Thoracic aorta (tissue), 2 donors: ENCODE results near the gene STBD1. TPM values are rescaled to one million over a fixed set of nuclear protein-coding genes. Genes with fewer than 3 reads are reported as not detected.

ENCODE experiments used
- ATAC-seq: fragments of 150-250 bp; one replicate; pipeline ENCODE4 v1.8.0; 2017; ENCODE audit warnings: low read depth; ENCODE audit not compliant: insufficient number of reproducible peaks, low FRiP score
- DNase-seq: peaks from one replicate; pipeline ENCODE4 v3.0.0-alpha.2; 2020; ENCODE audit warnings: low spot score
- H3K27ac ChIP-seq, 2 donors: fragments of 200-600 bp; sonication (generic); 1 replicate in 1 of 2; 2 replicates in 1 of 2; pipeline ENCODE4 v1.5.1; 2016; ENCODE audit warnings: mild to moderate bottlenecking in 2 of 2, moderate library complexity in 2 of 2
- H3K27me3 ChIP-seq: fragments of 200-600 bp; sonication (generic); replicated peaks from 2 replicates; pipeline ENCODE4 v1.6.0; 2016; ENCODE audit warnings: mild to moderate bottlenecking; ENCODE audit not compliant: insufficient read depth
- H3K36me3 ChIP-seq: fragments of 200-600 bp; sonication (generic); one replicate; pipeline ENCODE4 v1.5.1; 2016
- H3K4me1 ChIP-seq, 2 donors: fragments of 200-600 bp; sonication (generic); 1 replicate in 1 of 2; 2 replicates in 1 of 2; pipeline versions ENCODE4 v1.5.1 to v1.6.0; 2016; ENCODE audit warnings: low read depth in 2 of 2, mild to moderate bottlenecking in 1 of 2; ENCODE audit not compliant: control insufficient read depth in 1 of 2
- H3K4me3 ChIP-seq: fragments of 200-600 bp; sonication (generic); 2 replicates; pipeline ENCODE4 v1.5.1; 2016; ENCODE audit warnings: mild to moderate bottlenecking
- H3K9me3 ChIP-seq: fragments of 200-600 bp; sonication (generic); 2 replicates; pipeline ENCODE4 v1.5.1; 2016
- total RNA-seq, 2 donors: library from RNA; depleted of rRNA; stranded (reverse); fragments of >200 nt; gene quantifications; one replicate each; pipeline versions ENCODE4 v1.1.0 to v1.2.3, GENCODE V29; 2016
- TF ChIP-seq, protein P1 (sequence below): fragments of 200-600 bp; sonication (generic); IDR thresholded peaks from one replicate; pipeline ENCODE4 v1.5.1; 2019; ENCODE audit warnings: antibody characterized with exemption

STBD1 gene
- total RNA-seq, 2 donors from 2014 or later = 7.7 to 14.6 TPM

DNA sequence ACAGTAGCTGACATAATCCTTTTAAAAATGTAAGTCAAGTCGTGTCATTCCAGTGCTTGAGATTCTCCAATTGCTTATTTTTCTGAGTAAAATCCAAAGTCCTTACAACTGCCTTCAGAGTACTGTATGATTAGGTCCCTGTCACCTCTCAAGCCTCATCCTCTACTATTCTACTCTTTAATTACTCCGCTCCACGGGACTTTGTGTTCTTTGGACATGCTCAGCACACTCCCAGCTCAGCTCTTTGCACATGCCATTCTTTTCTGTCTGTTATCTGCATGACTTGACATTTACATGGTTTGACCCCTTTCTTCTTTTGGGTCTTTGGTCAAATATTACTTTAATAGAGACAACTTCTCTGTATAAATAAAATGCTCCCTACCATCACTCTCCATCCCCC, 39.9 kb upstream of the STBD1 start:
- Histone ChIP-seq H3K27ac (no peak overlapping the region), H3K9me3 (no peaks in the 10 kb centered on the region), H3K36me3 (no peaks in the 10 kb centered on the region), H3K27me3 (no peaks in the 10 kb centered on the region), H3K4me3 (no peak overlapping the region), H3K4me1 (no peaks in the 10 kb centered on the region)
- no peak for DNase-seq
- TF ChIP-seq, protein P1, sequence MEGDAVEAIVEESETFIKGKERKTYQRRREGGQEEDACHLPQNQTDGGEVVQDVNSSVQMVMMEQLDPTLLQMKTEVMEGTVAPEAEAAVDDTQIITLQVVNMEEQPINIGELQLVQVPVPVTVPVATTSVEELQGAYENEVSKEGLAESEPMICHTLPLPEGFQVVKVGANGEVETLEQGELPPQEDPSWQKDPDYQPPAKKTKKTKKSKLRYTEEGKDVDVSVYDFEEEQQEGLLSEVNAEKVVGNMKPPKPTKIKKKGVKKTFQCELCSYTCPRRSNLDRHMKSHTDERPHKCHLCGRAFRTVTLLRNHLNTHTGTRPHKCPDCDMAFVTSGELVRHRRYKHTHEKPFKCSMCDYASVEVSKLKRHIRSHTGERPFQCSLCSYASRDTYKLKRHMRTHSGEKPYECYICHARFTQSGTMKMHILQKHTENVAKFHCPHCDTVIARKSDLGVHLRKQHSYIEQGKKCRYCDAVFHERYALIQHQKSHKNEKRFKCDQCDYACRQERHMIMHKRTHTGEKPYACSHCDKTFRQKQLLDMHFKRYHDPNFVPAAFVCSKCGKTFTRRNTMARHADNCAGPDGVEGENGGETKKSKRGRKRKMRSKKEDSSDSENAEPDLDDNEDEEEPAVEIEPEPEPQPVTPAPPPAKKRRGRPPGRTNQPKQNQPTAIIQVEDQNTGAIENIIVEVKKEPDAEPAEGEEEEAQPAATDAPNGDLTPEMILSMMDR = no peak
- no peak for ATAC-seq

DNA sequence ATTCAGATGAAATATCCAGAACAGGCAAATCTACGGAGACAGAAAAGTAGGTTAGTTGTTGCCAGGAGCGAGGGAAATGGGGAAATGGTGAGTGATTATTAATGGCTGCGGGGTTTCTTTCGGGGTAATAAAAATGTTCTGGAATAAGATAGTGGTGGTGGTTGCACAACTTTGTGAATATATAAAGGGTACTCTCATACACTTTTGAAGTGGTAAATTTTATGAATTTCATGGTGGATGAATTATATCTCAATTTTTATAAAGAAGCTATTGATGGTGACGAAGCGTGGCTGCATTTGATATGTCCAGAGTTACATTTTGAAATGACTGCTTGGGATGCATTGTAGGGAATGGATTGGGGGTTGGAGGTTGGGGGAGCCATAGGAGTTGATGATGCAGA, 38.7 kb upstream of the STBD1 start:
- Histone ChIP-seq H3K27me3 (no peaks in the 10 kb centered on the region), H3K4me1 (no peaks in the 10 kb centered on the region), H3K9me3 (no peaks in the 10 kb centered on the region), H3K27ac (no peak overlapping the region), H3K36me3 (no peaks in the 10 kb centered on the region), H3K4me3 (no peak overlapping the region)
- DNase-seq (no peak), ATAC-seq (no peak)
- TF ChIP-seq, protein P1 = no peak

DNA sequence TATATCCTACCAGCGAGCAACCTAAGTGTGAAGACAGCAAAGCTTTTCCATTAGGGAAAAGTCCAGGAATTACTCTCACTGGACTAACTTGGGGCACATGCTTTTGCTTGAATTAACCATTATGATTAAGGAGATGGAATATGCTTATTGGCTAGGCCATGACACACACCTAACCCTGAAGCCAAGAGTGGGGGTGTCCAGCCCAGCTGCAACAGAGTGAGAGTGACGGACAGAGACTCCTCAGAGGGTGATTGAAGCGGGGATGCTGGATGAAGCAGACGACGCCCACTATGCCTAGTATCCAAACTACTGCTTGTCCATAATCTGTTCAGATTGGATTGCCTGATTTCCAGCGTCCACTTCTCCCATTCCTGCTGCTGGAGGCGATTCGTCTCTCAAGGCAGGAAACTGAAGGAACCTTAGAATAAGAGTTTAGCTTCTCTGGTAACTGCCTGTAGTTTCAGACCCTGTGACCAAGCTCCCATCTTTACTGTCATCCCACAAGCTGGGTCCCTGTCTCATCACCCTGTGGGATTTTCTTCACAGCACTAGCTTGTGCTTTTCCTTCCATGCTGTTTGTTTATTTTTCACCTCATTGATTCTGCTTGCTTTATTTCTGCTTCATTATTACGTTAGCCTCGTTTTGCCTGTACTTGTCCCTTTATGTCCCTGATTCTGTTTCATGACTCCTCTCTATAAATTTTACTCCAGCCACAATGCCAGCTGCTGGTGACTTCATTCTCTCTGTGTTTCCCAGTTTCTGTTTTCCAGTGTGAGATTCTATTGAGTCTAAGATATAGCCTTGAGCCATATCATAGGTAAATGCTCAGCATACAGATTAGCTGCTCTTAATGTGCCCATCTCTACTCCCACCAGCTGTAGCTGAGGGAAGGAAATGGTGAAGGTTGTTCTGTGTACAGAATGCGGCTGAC, 36.0 kb upstream of the STBD1 start:
- no peak for ATAC-seq
- TF ChIP-seq, protein P1 = no peak

DNA sequence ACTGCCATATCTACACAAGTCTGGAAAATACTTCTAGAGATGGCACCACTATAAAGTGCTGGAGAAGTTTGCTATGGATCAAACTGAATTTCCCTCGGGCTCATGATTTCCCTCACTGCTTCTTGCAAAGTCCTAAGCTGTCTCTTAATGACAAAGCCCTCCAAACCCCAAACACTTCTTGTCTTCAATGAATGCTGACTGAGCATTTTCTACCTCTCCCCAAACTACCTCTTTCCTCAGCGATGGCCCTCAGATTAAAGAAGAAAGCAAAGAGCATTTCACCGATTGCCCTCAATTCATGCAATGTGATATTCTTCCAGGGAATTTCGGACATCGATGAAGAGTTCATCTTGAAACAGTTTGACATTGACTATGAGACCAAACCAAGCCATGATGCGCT, 35.3 kb upstream of the STBD1 start:
- ATAC-seq (no peak), DNase-seq (no peak)
- TF ChIP-seq, protein P1 = no peak
- no peak overlapping the region for H3K4me3 ChIP-seq
- H3K36me3 ChIP-seq = no peaks in the 10 kb centered on the region
- no peaks in the 10 kb centered on the region for H3K4me1 ChIP-seq
- no peaks in the 10 kb centered on the region for H3K27me3 ChIP-seq
- no peak overlapping the region for H3K27ac ChIP-seq
- H3K9me3 ChIP-seq = no peaks in the 10 kb centered on the region

More for the DNA sequence above, 36.0 kb upstream of the STBD1 start:
- Histone ChIP-seq H3K4me3 (no peak overlapping the region), H3K27me3 (no peaks in the 10 kb centered on the region), H3K4me1 (no peaks in the 10 kb centered on the region), H3K36me3 (no peaks in the 10 kb centered on the region), H3K9me3 (no peaks in the 10 kb centered on the region), H3K27ac (no peak overlapping the region)
- DNase-seq = no peak

DNA sequence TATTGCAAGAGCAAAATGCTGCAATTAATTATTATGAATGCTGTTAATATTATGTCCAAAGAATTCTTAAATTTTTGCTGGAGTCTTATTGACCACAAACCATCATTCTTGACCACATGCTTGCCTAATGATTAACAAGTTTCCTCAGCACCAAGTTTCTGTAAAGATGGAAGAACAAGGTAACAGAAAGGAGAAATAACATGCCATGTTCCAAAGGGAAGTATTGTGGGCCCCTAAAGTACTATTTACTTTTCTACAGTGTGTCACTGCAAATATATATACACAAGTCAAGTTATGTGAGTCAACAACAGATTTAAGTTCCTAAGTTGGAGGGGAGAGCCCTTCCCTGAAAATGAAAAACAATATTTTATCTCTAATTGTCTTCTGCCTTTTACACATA, 34.5 kb upstream of the STBD1 start:
- TF ChIP-seq, protein P1 = no peak
- Histone ChIP-seq H3K36me3 (no peaks in the 10 kb centered on the region), H3K27me3 (no peaks in the 10 kb centered on the region), H3K4me3 (no peak overlapping the region), H3K27ac (no peak overlapping the region), H3K9me3 (no peaks in the 10 kb centered on the region), H3K4me1 (no peaks in the 10 kb centered on the region)
- DNase-seq (no peak), ATAC-seq (no peak)
